Measurements from ENCODE around the gene WDR70. TPM values are rescaled to one million over a fixed set of nuclear protein-coding genes. Genes with fewer than 3 reads are reported as not detected.

Gene WDR70
- total and polyA plus RNA-seq, 2 donors (not counting 3 experiments of a cell fraction or from before 2014, with no cell fraction given) = 6.7 to 37.3 TPM

GRCh38 chr5:37742111-37742510 is 363.0 kb downstream of the WDR70 start:
- H4K20me1 ChIP-seq (replicated peaks; ENCODE audit: control insufficient read depth, extremely low read depth, insufficient read depth, low read length) = no peaks in the 10 kb centered on the region
- FAIRE-seq (no peak), DNase-seq (ENCODE audit: low read depth, low spot score) (no peak)
- peaks cover 18% of the 10 kb centered on the region for H3K4me1 ChIP-seq (ENCODE audit: control insufficient read depth, extremely low read depth, insufficient read depth, low read length)
- peaks cover 0 to 2% of the 10 kb centered on the region in 2 experiments for H3K36me3 ChIP-seq (ENCODE audit: control insufficient read depth in 2 of 2, extremely low read depth in 1 of 2, insufficient read depth in 2 of 2, low read length in 2 of 2)
- H3K27ac ChIP-seq (ENCODE audit: insufficient read depth, low read depth, low read length) = no peak overlapping the region
- H3K79me2 ChIP-seq (ENCODE audit: control insufficient read depth, insufficient read depth, low read length) = no peaks in the 10 kb centered on the region
- H2AFZ ChIP-seq (ENCODE audit: low read depth, low read length) = no peak overlapping the region
- CTCF ChIA-PET = no interaction called here
- no peaks in the 10 kb centered on the region for H3K9me1 ChIP-seq (replicated peaks; ENCODE audit: control insufficient read depth, extremely low read depth, insufficient read depth, low read length)
- no peaks in the 10 kb centered on the region for H3K9me3 ChIP-seq (replicated peaks; ENCODE audit: control insufficient read depth, insufficient read depth, low read length)
- no peak overlapping the region for H3K9ac ChIP-seq (replicated peaks; ENCODE audit: extremely low read depth, insufficient read depth, low read length)
- POLR2A ChIA-PET = no interaction called here
- intact Hi-C loops (cut with micrococcal nuclease) (no loop called here), dilution Hi-C loops (cut with MboI; ENCODE audit: extremely low pct_ligation_motif_present, low sequenced_read_pairs) (no loop called here)
- no peak overlapping the region for H3K4me3 ChIP-seq (replicated peaks in 1 of 3; ENCODE audit: insufficient read depth in 1 of 3, low read depth in 1 of 3, low read length in 3 of 3)
- H3K4me2 ChIP-seq (ENCODE audit: insufficient read depth, low read length) = no peak overlapping the region
- no peak for TF ChIP-seq EZH2 (IDR thresholded peaks at IDR 0.05; ENCODE audit: borderline replicate concordance, low read depth, low read length, severe bottlenecking)
- no peak for TF ChIP-seq POLR2A (IDR thresholded peaks at IDR 0.05; ENCODE audit: low read depth, low read length)
- no peaks in the 10 kb centered on the region for H3K27me3 ChIP-seq (ENCODE audit: control insufficient read depth in 2 of 2, insufficient read depth in 2 of 2, low read length in 2 of 2)
- no TSS peak for BruUV-seq (replicated peaks)

DNA sequence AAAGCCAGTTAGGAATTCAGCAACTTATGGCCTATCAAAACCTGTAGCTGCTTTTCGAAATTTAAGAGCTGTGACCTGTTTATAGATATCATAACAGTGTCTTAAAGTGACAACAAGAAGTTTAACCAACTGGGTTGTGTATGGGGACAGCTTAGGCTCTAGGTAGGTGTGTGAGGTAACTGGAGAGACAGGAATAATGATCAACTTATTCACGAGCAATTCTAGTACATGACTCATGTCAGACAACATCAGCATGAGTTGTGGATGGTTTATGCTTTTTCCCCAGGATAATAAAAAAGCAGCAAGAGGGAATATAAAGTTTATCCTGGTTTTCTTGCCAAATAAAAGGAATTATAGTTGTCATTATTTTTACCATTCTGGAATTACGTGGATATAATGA is 372.1 kb downstream of the WDR70 start:
- no peaks in the 10 kb centered on the region for H3K27me3 ChIP-seq (ENCODE audit: control insufficient read depth in 2 of 2, insufficient read depth in 2 of 2, low read length in 2 of 2)
- dilution Hi-C loops (cut with MboI; ENCODE audit: extremely low pct_ligation_motif_present, low sequenced_read_pairs) (no loop called here), intact Hi-C loops (cut with micrococcal nuclease) (no loop called here)
- H3K9ac ChIP-seq (replicated peaks; ENCODE audit: extremely low read depth, insufficient read depth, low read length) = no peak overlapping the region
- no peak overlapping the region for H2AFZ ChIP-seq (ENCODE audit: low read depth, low read length)
- FAIRE-seq = no peak
- DNase-seq (ENCODE audit: low read depth, low spot score) = no peak
- H3K4me1 ChIP-seq (ENCODE audit: control insufficient read depth, extremely low read depth, insufficient read depth, low read length) = no peaks in the 10 kb centered on the region
- H4K20me1 ChIP-seq (replicated peaks; ENCODE audit: control insufficient read depth, extremely low read depth, insufficient read depth, low read length) = no peaks in the 10 kb centered on the region
- H3K27ac ChIP-seq (ENCODE audit: insufficient read depth, low read depth, low read length) = no peak overlapping the region
- ChIA-PET POLR2A (no interaction called here), CTCF (interaction anchor here (0.7 to 1.2 kb wide), 2 partner anchors 12 to 25 kb away, joined by 3 to 4 read pairs; no protein-coding TSS in a partner anchor)
- no peak overlapping the region for H3K4me3 ChIP-seq (replicated peaks in 1 of 3; ENCODE audit: insufficient read depth in 1 of 3, low read depth in 1 of 3, low read length in 3 of 3)
- no TSS peak for BruUV-seq (replicated peaks)
- H3K36me3 ChIP-seq (ENCODE audit: control insufficient read depth in 2 of 2, extremely low read depth in 1 of 2, insufficient read depth in 2 of 2, low read length in 2 of 2) = no peaks in the 10 kb centered on the region
- TF ChIP-seq GATA2 (IDR thresholded peaks at IDR 0.05; ENCODE audit: insufficient read depth, insufficient read length, low read depth, low read length) (no peak), EZH2 (IDR thresholded peaks at IDR 0.05; ENCODE audit: borderline replicate concordance, low read depth, low read length, severe bottlenecking) (no peak), MYC (IDR thresholded peaks at IDR 0.05; ENCODE audit: low read depth, low read length) (no peak), JUN (IDR thresholded peaks at IDR 0.05; ENCODE audit: borderline replicate concordance, insufficient read depth, insufficient read length, low read depth) (no peak), POLR2A (IDR thresholded peaks at IDR 0.05; ENCODE audit: low read depth, low read length) (no peak), POLR2AphosphoS5 (IDR thresholded peaks at IDR 0.05; ENCODE audit: insufficient read depth, low read depth, low read length) (no peak), FOS (IDR thresholded peaks at IDR 0.05; ENCODE audit: borderline replicate concordance, insufficient read depth, low read length) (no peak)
- TF ChIP-seq, protein P1, sequence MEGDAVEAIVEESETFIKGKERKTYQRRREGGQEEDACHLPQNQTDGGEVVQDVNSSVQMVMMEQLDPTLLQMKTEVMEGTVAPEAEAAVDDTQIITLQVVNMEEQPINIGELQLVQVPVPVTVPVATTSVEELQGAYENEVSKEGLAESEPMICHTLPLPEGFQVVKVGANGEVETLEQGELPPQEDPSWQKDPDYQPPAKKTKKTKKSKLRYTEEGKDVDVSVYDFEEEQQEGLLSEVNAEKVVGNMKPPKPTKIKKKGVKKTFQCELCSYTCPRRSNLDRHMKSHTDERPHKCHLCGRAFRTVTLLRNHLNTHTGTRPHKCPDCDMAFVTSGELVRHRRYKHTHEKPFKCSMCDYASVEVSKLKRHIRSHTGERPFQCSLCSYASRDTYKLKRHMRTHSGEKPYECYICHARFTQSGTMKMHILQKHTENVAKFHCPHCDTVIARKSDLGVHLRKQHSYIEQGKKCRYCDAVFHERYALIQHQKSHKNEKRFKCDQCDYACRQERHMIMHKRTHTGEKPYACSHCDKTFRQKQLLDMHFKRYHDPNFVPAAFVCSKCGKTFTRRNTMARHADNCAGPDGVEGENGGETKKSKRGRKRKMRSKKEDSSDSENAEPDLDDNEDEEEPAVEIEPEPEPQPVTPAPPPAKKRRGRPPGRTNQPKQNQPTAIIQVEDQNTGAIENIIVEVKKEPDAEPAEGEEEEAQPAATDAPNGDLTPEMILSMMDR (IDR thresholded peaks at IDR 0.05; ENCODE audit: extremely low read depth in 1 of 2, insufficient read depth in 1 of 2, low read depth in 1 of 2, low read length in 2 of 2) = no peak
- TF ChIP-seq, protein P2, sequence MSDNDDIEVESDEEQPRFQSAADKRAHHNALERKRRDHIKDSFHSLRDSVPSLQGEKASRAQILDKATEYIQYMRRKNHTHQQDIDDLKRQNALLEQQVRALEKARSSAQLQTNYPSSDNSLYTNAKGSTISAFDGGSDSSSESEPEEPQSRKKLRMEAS (IDR thresholded peaks at IDR 0.05; ENCODE audit: insufficient read depth, insufficient read length) = no peak
- H3K79me2 ChIP-seq (ENCODE audit: control insufficient read depth, insufficient read depth, low read length) = no peaks in the 10 kb centered on the region
- H3K4me2 ChIP-seq (ENCODE audit: insufficient read depth, low read length) = no peak overlapping the region
- H3K9me3 ChIP-seq (replicated peaks; ENCODE audit: control insufficient read depth, insufficient read depth, low read length) = no peaks in the 10 kb centered on the region
- H3K9me1 ChIP-seq (replicated peaks; ENCODE audit: control insufficient read depth, extremely low read depth, insufficient read depth, low read length) = no peaks in the 10 kb centered on the region
